Upper lobe of left lung (tissue), 6 donors: ENCODE data around the gene TMIGD1. TPM values are rescaled to one million over a fixed set of nuclear protein-coding genes. Genes with fewer than 3 reads are reported as not detected.
A peak's percentile ranks its signal among the peaks of the same experiment; 100 is the strongest.

Source experiments
- ATAC-seq, 2 donors: fragments of 200-7000 bp; cut with Tn5 transposase; one replicate each; pipeline ENCODE4 v1.9.1; 2022; ENCODE audit warnings: mild to moderate bottlenecking in 2 of 2, moderate library complexity in 2 of 2; ENCODE audit not compliant: low FRiP score in 2 of 2
- DNase-seq, 2 donors: peaks; one replicate each; pipeline ENCODE4 v3.0.0-alpha.2; 2019 to 2020
- H3K27ac ChIP-seq, 4 donors: fragments of 200-600 bp; sonication (generic); one replicate each; pipeline ENCODE4 v1.5.1; 2016 to 2019
- H3K27me3 ChIP-seq, 4 donors: fragments of 200-600 bp; sonication (generic); one replicate each; pipeline ENCODE4 v1.5.1; 2017 to 2019
- H3K36me3 ChIP-seq, 4 donors: fragments of 200-600 bp; sonication (generic); one replicate each; pipeline ENCODE4 v1.5.1; 2016 to 2019
- H3K4me1 ChIP-seq, 4 donors: fragments of 200-600 bp; sonication (generic); one replicate each; pipeline ENCODE4 v1.5.1; 2018 to 2019
- H3K4me3 ChIP-seq, 4 donors: fragments of 200-600 bp; sonication (generic); one replicate each; pipeline ENCODE4 v1.5.1; 2017 to 2019; ENCODE audit warnings: mild to moderate bottlenecking in 2 of 4, moderate library complexity in 1 of 4
- H3K9me3 ChIP-seq, 4 donors: fragments of 200-600 bp; sonication (generic); one replicate each; pipeline ENCODE4 v1.5.1; 2018 to 2019
- EP300 ChIP-seq, 4 donors: sonication (generic); formaldehyde crosslinking; IDR thresholded peaks; one replicate each; pipeline ENCODE4 v1.5.1; 2017; ENCODE audit warnings: antibody characterized with exemption in 4 of 4, control low read depth in 2 of 4
- POLR2A ChIP-seq, 4 donors: fragments of 450-650 bp; IDR thresholded peaks; one replicate each; pipeline ENCODE4 v1.5.1; 2016 to 2017; ENCODE audit warnings: antibody characterized with exemption in 4 of 4, mild to moderate bottlenecking in 2 of 4
- POLR2AphosphoS5 ChIP-seq, 2 donors: sonication (generic); formaldehyde crosslinking; IDR thresholded peaks; one replicate each; pipeline ENCODE4 v1.5.1; 2017; ENCODE audit warnings: antibody characterized with exemption in 2 of 2
- WGBS, 2 donors: methylation state at CpG; one replicate each; pipeline ENCODE4 v1.1.5; 2017 to 2018; 5-methylcytosine and 5-hydroxymethylcytosine counted together
- total RNA-seq, 6 donors: library from RNA; depleted of rRNA in 4 of 6; stranded (reverse); fragments of >200 nt in 4 of 6; gene quantifications; one replicate each; pipeline versions ENCODE4 v1.1.0 to v1.2.1, GENCODE V29; 2016 to 2021
- TF ChIP-seq, protein P1 (sequence below), 6 experiments: fragments of 450-650 bp in 4 of 6; fragments of 200-600 bp in 2 of 6; sonication (generic) in 2 of 6; IDR thresholded peaks; one replicate each; pipeline ENCODE4 v1.5.1; 2016 to 2019; ENCODE audit warnings: antibody characterized with exemption in 6 of 6
- donor health status: DM: no; HTN: no; CAD: no; lungs with moderate emphysema.
- donor health status: DM: no; HTN: yes; CAD: no; lungs with severe emphysema.

Gene TMIGD1
- total RNA-seq, 6 donors from 2014 or later, result not detected

DNA sequence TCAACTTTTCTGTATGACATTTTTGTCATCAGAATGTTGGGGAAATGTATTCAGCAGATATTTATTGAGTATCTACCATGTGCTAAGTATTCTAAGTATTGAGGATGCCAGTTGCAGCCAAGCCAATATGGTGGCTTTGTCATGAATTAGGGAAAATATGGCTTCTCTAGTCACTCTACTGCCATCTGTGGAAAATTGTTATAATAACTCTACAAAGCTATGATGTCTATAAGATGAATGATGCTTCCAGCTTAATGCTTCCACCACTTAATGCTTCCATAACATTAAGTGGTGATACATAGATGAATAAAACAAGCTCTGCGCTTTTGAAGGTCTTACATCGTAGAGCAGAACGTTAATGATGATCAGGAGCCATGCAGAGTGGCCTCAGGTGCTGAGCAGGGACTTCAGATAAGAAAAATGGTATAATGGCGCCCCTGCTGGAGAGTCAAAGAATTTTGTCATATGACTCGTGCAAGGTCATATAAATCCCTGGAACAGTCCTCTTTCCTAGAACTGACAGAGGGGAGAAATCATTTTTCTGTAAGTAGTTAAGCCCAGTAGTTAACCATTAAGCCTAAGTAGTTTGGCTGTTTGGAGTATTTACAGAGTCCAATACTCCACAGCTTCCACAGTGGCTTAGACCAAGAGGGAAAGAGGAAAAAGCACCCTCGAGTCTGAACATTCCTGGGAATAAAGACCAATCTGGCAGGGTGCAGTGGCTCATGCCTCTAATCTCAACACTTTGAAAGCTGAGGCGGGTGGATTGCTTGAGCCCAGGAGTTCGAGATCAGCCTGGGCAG lies 2.7 kb upstream of the TMIGD1 start:
- Histone ChIP-seq H3K27me3 (no peaks in the 10 kb centered on the region), H3K4me3 (no peak overlapping the region), H3K4me1 (peaks cover 13 to 23% (median 17%) of the 10 kb centered on the region in 4 donors), H3K27ac (peak overlapping the region in 1 of 4 donors; percentile 5), H3K36me3 (no peaks in the 10 kb centered on the region), H3K9me3 (no peaks in the 10 kb centered on the region)
- WGBS, 2 donors, result 50% methylated on average over 8 of the region's 8 CpGs
- DNase-seq, result peak in 1 of 2 donors; percentile 44
- TF ChIP-seq, protein P1, sequence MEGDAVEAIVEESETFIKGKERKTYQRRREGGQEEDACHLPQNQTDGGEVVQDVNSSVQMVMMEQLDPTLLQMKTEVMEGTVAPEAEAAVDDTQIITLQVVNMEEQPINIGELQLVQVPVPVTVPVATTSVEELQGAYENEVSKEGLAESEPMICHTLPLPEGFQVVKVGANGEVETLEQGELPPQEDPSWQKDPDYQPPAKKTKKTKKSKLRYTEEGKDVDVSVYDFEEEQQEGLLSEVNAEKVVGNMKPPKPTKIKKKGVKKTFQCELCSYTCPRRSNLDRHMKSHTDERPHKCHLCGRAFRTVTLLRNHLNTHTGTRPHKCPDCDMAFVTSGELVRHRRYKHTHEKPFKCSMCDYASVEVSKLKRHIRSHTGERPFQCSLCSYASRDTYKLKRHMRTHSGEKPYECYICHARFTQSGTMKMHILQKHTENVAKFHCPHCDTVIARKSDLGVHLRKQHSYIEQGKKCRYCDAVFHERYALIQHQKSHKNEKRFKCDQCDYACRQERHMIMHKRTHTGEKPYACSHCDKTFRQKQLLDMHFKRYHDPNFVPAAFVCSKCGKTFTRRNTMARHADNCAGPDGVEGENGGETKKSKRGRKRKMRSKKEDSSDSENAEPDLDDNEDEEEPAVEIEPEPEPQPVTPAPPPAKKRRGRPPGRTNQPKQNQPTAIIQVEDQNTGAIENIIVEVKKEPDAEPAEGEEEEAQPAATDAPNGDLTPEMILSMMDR (IDR thresholded peaks at IDR 0.05), result peak; percentile 49 to 77 (median 67)
- no peak for TF ChIP-seq POLR2AphosphoS5 (IDR thresholded peaks at IDR 0.05)
- peak; percentile 75 to 76 for ATAC-seq

DNA sequence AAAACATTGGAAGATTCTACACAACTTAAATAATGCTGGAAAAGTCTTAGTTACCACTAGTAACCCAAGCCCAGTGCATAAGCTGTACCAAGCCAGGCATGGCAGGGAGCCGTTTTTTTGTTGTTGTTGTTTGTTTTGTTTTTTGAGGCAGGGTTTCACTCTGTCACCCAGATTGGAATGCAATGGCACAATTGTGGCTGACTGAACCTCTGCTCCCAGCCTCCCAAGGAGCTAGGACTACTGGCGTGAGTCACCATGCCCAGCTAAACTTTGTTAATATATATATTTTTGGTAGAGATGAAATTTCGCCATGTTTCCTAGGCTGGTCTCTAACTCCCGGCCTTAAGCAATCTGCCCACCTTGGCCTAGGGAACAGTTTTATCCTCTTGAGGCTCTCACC lies 564 bp upstream of the TMIGD1 start:
- ATAC-seq, result no peak
- 91 to 94% methylated on average over 4 of the region's 4 CpGs for WGBS, 2 donors
- H3K4me1 ChIP-seq, result peaks cover 0 to 7% (median 0%) of the 10 kb centered on the region in 4 donors

DNA sequence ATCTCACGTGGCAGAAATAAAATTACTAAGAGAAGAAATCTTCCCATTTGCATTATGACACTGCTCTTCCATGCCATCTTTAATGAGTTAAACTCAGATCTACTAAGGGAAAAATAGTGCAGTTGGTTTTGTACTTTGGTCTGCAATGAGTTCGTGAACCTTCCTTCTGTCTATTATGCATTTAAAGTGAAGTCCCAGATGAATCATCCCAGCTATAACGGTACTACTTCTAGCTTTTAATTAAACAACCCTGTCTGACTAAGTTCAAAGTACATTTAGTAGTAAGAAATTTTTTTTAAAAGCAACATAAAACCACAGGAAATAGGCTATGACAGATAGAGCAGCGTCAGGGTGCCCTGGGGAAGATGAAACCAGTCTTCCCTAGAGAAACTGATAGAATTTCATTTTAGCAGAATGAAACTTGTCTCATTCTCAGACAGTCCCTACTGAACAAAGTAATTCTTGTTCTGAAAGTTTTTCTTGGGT lies 1.8 kb downstream of the TMIGD1 start:
- TF ChIP-seq POLR2A (IDR thresholded peaks at IDR 0.05), result no peak
- TF ChIP-seq, protein P1 (IDR thresholded peaks at IDR 0.05), result no peak
- TF ChIP-seq EP300 (IDR thresholded peaks at IDR 0.05), result no peak
- no peak for TF ChIP-seq POLR2AphosphoS5 (IDR thresholded peaks at IDR 0.05)
- H3K4me3 ChIP-seq, result no peak overlapping the region

More for the DNA sequence above, 564 bp upstream of the TMIGD1 start:
- TF ChIP-seq POLR2A (IDR thresholded peaks at IDR 0.05), result no peak
- TF ChIP-seq, protein P1 (IDR thresholded peaks at IDR 0.05), result no peak
- no peak for TF ChIP-seq EP300 (IDR thresholded peaks at IDR 0.05)
- TF ChIP-seq POLR2AphosphoS5 (IDR thresholded peaks at IDR 0.05), result no peak
- Histone ChIP-seq H3K36me3 (no peaks in the 10 kb centered on the region), H3K9me3 (no peaks in the 10 kb centered on the region), H3K27ac (no peak overlapping the region), H3K27me3 (no peaks in the 10 kb centered on the region), H3K4me3 (no peak overlapping the region)
- no peak for DNase-seq

DNA sequence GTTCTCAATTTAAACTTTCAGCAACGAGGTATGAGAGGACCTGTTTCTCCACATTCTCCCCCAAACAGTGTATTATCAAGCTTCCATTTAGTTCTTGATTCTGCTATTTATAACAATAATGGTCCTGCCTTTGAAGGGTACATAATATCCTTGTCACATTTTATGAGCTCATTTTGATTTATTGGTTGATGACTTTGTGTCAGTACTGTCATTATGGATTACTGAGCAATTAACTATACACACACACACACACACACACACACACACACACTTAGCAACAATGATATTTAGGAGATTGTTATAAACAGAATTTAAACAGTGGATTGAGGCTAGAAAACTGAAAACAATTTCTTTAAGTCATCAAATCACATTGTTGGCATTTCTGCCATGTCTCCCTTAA lies 7.0 kb downstream of the TMIGD1 start:
- TF ChIP-seq EP300 (IDR thresholded peaks at IDR 0.05) (no peak), POLR2AphosphoS5 (IDR thresholded peaks at IDR 0.05) (no peak), POLR2A (IDR thresholded peaks at IDR 0.05) (no peak)
- TF ChIP-seq, protein P1 (IDR thresholded peaks at IDR 0.05), result no peak
- DNase-seq, result no peak
- 16 to 33% methylated on average over 1 of the region's 1 CpG for WGBS, 2 donors

More for the DNA sequence above, 1.8 kb downstream of the TMIGD1 start:
- 49 to 67% methylated on average over 4 of the region's 4 CpGs for WGBS, 2 donors
- no peak for ATAC-seq
- no peak for DNase-seq
- Histone ChIP-seq H3K36me3 (no peaks in the 10 kb centered on the region), H3K9me3 (no peaks in the 10 kb centered on the region), H3K27me3 (no peaks in the 10 kb centered on the region), H3K4me1 (peaks cover 0 to 2% (median 0%) of the 10 kb centered on the region in 4 donors), H3K27ac (no peak overlapping the region)

More for the DNA sequence above, 7.0 kb downstream of the TMIGD1 start:
- H3K4me1 ChIP-seq, result peaks cover 0 to 12% (median 9%) of the 10 kb centered on the region in 4 donors
- H3K4me3 ChIP-seq, result no peak overlapping the region
- ATAC-seq, result no peak
- no peaks in the 10 kb centered on the region for H3K27me3 ChIP-seq
- no peaks in the 10 kb centered on the region for H3K36me3 ChIP-seq
- H3K9me3 ChIP-seq, result no peaks in the 10 kb centered on the region
- no peak overlapping the region for H3K27ac ChIP-seq
